GM21447 (cell line): ENCODE data around the gene LRRC45.

Experiments used
- ATAC-seq: cut with Tn5 transposase; IDR thresholded peaks from one replicate; pipeline ENCODE4 v1.9.1; 2021; ENCODE audit not compliant: unreplicated experiment

The LRRC45 gene

DNA sequence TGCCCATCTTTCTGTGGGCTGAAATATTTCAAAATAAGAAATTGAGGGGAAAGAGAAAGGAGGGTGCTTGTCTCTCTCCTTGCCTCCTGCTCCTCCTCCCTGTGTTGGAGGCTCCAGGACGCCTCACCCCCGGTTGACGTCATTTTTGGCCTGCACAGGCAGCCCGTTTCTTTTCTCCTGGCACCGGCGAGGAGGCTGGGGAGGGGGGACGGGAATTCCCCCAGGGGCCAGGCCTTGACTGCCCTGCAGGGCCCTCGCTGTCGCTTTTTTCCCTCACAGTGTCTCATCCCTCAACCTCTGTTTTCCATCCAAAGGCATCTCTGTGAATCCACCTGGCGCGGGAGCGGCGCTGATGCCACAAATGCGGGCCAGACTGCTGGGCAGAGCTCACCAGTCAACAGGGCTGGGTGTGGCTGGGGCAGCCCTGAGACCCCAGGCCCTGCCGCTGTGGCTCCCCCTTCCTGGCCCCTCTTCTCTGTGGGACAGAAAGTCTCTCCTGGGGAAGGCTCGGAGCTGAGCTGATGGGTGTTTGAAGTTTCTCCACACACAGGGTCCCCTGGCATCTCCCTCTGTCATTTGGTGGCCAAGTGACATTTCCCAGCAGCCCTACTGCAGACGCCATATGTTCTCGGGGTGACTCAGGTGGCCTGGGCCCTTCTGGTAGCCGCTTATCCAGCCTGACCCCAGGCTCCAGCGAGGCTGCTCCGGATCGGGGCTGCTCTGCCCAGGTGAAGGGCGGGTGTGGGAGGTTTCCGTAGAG lies 16.5 kb upstream of the LRRC45 start:
- no peak for ATAC-seq

- ATAC-seq = no peak
These were observed 15.9 kb upstream of the LRRC45 start for GRCh38 chr17:82007228-82007494.

- no peak for ATAC-seq
These were observed 15.4 kb upstream of the LRRC45 start for GRCh38 chr17:82007495-82008257.

DNA sequence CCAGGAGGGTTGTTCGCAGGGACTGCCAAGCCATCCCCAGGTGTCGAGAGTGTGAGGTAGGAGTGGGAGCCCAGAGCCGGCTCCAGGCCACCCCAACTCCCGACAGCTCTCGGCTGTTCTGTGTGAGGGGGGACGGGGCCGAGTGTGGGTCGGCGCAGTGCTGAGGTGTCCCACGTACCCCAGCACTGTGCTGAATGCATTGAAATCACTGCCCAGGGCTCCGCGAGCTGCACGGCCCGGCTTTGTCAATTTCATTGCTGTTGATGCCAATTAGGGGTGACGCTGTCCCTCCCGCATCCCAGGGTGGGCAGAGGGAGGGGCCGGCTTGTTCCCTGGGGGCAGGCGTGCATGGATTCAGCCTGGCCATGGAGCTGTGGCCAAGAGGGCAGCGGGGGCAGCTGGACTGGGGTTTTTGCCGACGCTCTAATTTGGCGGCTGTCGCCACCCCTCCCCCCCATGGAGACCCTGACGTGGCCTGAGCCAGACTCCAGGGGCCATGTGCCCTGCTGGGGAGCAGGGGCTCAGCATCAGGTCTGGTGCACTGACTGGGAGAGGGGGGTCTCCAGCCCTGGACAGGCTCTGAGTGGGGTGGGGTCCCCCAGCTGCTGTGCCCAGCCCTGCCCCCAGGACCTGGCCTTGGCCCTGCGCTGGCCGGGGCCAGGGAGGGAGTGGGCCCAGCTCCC lies 14.7 kb upstream of the LRRC45 start:
- ATAC-seq = no peak

DNA sequence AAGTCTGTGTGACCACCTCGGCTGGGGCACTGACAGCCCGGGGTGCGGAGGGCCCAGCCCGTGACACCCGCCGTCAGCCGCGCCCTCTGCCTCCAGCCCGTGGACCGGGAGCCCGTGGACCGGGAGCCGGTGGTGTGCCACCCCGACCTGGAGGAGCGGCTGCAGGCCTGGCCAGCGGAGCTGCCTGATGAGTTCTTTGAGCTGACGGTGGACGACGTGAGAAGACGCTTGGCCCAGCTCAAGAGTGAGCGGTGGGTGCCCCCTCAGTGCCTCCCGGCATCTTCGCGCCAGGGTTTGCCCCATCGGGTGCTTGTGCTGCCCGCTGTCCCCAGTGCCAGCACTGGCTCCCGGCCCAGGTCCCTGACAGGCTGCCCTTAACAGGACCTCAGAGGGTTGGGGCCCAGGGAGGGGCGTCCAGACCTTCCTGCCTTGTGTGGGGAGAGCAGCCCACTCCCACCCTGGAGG lies 14.1 kb upstream of the LRRC45 start:
- no peak for ATAC-seq

DNA sequence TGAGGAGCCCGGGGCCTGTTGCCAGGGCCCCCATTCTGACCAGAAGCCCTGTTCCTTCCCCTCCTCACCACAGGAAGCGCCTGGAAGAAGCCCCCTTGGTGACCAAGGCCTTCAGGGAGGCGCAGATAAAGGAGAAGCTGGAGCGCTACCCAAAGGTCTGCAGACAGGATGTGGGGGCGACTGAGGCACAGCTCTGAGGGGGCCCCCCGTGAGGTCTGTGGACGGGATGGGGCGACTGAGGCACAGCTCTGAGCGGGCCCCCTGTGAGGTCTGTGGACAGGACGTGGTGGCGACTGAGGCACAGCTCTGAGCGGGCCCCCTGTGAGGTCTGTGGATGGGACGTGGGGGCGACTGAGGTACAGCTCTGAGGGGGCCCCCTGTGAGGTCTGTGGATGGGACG lies 13.7 kb upstream of the LRRC45 start:
- no peak for ATAC-seq

- no peak for ATAC-seq
These were observed 12.3 kb upstream of the LRRC45 start for GRCh38 chr17:82010575-82011525.

GRCh38 chr17:82011617-82012187 lies 11.4 kb upstream of the LRRC45 start:
- no peak for ATAC-seq

DNA sequence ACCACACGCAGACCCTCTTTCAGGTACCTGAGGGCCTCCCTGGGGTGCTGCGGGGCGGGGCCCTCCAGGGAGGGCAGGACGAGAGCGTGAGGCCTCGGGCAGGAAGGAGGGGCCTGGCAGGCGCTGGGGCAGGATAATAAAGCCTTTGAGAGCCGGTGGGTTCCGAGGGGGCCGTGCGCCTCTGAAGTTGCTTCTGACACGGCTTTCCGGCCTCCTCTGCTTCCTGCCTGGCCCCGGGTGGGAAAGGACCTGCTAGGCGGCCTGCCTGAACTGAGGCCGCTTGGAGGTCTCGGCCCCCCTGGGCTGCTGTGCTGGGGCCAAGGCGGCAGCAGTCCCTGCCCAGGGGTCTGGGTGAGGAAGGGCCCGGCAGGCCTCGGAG lies 10.9 kb upstream of the LRRC45 start:
- no peak for ATAC-seq

DNA sequence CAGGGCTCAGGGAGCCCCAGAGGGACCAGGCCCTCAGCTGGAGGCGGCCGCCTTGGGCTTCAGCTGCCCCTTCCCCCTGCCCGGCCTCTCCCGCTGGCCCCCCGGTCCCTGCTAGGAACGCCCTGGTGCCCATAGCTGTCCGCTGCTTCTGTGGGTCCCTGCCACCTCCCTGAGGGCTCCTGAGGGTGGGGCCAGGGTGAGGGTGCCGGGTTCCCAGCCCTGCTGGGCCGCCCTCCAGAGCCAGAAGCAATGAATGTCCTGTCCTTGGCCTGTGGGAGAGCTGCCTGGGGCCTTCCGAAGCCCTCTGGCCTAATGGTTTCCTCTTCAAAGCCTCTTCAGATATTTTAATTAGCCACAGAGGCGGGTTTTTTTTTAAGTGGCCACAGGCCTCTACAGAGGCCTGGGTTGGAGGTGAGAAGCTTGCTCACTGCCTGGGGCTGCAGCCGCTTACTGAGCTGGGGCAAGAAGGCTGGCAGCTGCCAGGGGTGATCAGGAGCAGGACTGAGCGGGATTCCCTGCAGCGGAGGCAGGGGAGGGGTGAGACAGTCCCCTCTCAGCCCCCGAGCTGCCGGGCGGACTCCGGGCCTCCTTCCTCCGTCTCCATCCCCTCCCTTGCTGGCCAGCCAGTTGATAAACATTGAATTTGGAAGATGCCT lies 10.3 kb upstream of the LRRC45 start:
- no peak for ATAC-seq

GRCh38 chr17:82013341-82013740 lies 9.8 kb upstream of the LRRC45 start:
- no peak for ATAC-seq

- ATAC-seq = no peak
These were observed 9.3 kb upstream of the LRRC45 start for GRCh38 chr17:82013772-82014321.

- ATAC-seq = no peak
These were observed 8.7 kb upstream of the LRRC45 start for GRCh38 chr17:82014432-82014831.

- no peak for ATAC-seq
These were observed 8.2 kb upstream of the LRRC45 start for GRCh38 chr17:82014971-82015310.

DNA sequence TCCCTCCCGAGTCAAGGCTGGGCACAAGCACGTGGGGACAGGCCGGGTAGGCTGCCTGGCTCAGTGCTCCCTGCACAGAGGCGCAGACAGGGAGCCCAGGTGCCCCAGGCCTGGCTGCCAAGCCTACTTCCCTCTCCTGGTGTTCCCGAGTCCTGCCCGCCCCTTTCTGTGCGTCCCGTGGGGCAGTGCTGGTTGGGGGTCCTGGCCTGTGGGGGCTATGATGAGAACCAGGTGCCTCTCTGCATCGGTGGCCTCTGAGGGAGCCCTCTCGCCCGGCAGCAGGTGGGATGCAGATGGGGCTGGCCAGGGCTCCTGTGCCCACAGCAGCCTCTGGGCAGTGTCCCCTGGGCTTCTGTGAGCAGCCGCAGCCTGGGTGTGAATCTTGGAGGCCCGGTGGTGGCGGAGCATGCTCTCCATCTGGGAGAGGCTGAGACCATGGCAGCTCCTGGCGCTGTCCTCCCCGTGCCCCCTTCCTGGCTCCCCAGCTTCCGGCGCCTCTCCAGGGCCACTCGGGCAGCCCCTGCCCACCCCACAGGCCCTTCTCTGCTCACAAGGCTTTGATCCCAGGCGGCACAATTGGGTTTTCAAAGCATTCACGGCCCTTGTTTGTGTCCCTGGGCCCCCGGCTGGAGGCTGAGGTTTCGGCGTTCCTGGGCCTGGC lies 7.7 kb upstream of the LRRC45 start:
- no peak for ATAC-seq

- no peak for ATAC-seq
These were observed 6.8 kb upstream of the LRRC45 start for GRCh38 chr17:82016061-82016874.

DNA sequence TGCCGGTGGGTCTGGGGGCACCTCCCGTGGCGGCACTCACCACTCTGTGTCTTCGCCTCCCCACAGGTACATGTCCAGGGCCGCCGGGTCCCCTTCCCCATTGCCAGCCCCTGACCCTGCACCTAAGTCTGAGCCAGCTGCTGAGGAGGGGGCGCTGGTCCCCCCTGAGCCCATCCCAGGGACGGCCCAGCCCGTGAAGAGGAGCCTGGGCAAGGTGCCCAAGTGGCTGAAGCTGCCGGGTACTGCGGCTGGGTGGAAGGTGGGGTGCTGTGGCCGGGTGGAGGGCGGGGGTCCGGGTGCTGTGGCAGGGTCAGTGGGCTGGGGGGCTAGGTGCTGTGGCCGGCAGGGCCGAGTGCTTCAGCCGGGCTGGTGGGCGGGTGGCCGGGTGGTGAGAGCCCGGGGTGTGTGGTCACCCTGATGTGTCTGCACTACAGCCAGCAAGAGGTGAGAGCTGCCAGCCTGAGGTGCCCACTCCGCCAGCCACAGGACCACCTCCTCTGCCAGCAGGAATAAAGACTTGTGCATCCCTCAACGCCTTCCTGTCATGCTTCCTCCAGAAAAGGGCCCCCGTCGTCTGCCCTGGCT lies 6.1 kb upstream of the LRRC45 start:
- no peak for ATAC-seq

GRCh38 chr17:82017612-82018151 lies 5.4 kb upstream of the LRRC45 start:
- ATAC-seq = no peak
